GM18951 (cell line): ENCODE results near the gene PRRX1.

ENCODE experiments used
- POLR2A ChIP-seq: IDR thresholded peaks from 4 replicates; pipeline ENCODE4 v1.6.1; 2011; ENCODE audit warnings: mild to moderate bottlenecking; ENCODE audit not compliant: insufficient read length, insufficient read depth; ENCODE audit errors: extremely low read depth
- in situ Hi-C: fragments of 300-500 bp; cut with MboI; formaldehyde crosslinking; loops from one replicate; pipeline ENCODE4 v1.12.0; 2022; ENCODE audit warnings: low sequenced_read_pairs, mixed read lengths, inconsistent platforms; ENCODE audit not compliant: unreplicated experiment

PRRX1 gene

GRCh38 chr1:170686291-170686690 is 22.4 kb downstream of the PRRX1 start:
- no peak for TF ChIP-seq POLR2A
- in situ Hi-C loops: no loop called here

GRCh38 chr1:170687621-170688020 is 23.7 kb downstream of the PRRX1 start:
- TF ChIP-seq POLR2A: no peak
- in situ Hi-C loops: no loop called here

GRCh38 chr1:170691258-170691657 is 27.3 kb downstream of the PRRX1 start:
- in situ Hi-C loops: no loop called here

GRCh38 chr1:170692866-170693575 is 29.1 kb downstream of the PRRX1 start:
- TF ChIP-seq POLR2A: no peak

More at GRCh38 chr1:170691258-170691657, 27.3 kb downstream of the PRRX1 start:
- no peak for TF ChIP-seq POLR2A

GRCh38 chr1:170694172-170694926 is 30.4 kb downstream of the PRRX1 start:
- in situ Hi-C loops: no loop called here
- TF ChIP-seq POLR2A: no peak

More at GRCh38 chr1:170692866-170693575, 29.1 kb downstream of the PRRX1 start:
- in situ Hi-C loops: no loop called here

- in situ Hi-C loops: no loop called here
These were observed 32.1 kb downstream of the PRRX1 start for GRCh38 chr1:170695955-170696590.

GRCh38 chr1:170696591-170697290 is 32.8 kb downstream of the PRRX1 start:
- TF ChIP-seq POLR2A: no peak
- in situ Hi-C loops: no loop called here

More at GRCh38 chr1:170695955-170696590, 32.1 kb downstream of the PRRX1 start:
- no peak for TF ChIP-seq POLR2A

GRCh38 chr1:170697316-170697715 is 33.4 kb downstream of the PRRX1 start:
- TF ChIP-seq POLR2A: no peak
- in situ Hi-C loops: no loop called here

GRCh38 chr1:170698301-170699275 is 34.7 kb downstream of the PRRX1 start:
- no peak for TF ChIP-seq POLR2A
- in situ Hi-C loops: no loop called here

GRCh38 chr1:170699696-170700095 is 35.8 kb downstream of the PRRX1 start:
- no peak for TF ChIP-seq POLR2A
- in situ Hi-C loops: no loop called here

GRCh38 chr1:170700842-170701615 is 37.1 kb downstream of the PRRX1 start:
- TF ChIP-seq POLR2A: no peak
- in situ Hi-C loops: no loop called here

GRCh38 chr1:170701962-170702361 is 38.0 kb downstream of the PRRX1 start:
- no peak for TF ChIP-seq POLR2A
- in situ Hi-C loops: no loop called here

GRCh38 chr1:170703591-170703990 is 39.7 kb downstream of the PRRX1 start:
- in situ Hi-C loops: no loop called here
- TF ChIP-seq POLR2A: no peak
